ENCODE results near the gene ZBTB21. TPM values are rescaled to one million over a fixed set of nuclear protein-coding genes. Genes with fewer than 3 reads are reported as not detected.

Gene ZBTB21
- polyA plus RNA-seq, 3 donors: 4.7 to 7.2 (median 6.3) TPM

DNA sequence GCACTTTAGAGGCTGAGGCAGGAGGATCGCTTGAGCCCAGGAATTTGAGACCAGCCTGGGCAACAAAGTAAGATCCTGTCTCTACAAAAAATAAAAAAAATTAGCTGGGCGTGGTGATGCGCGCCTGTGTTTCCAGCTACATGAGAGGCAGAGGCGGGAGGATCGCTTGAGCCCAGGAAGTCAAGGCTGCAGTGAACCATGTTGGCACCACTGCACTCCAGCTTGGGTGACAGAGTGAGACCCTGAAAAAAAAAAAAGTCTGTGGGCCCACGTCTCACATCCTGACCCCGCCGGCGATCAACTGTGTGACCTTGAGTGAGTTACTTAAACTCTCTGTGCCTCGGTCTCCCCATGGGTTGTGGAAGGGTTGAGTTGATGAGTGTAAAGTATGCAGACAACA lies 12.7 kb upstream of the ZBTB21 start:
- H3K4me1 Mint-ChIP-seq: peaks cover 2% of the 10 kb centered on the region
- H3K9me3 ChIP-seq (replicated peaks in 1 of 2; ENCODE audit: control insufficient read depth in 1 of 2, insufficient read depth in 1 of 2, low read length in 2 of 2): no peaks in the 10 kb centered on the region
- no peaks in the 10 kb centered on the region for H3K79me2 ChIP-seq (ENCODE audit: insufficient read depth, low read length)
- no peak overlapping the region for H3K4me3 ChIP-seq (replicated peaks in 1 of 3; ENCODE audit: low read depth in 2 of 3, low read length in 3 of 3)
- no peak overlapping the region for H3K27ac Mint-ChIP-seq
- TF ChIP-seq, protein P1, sequence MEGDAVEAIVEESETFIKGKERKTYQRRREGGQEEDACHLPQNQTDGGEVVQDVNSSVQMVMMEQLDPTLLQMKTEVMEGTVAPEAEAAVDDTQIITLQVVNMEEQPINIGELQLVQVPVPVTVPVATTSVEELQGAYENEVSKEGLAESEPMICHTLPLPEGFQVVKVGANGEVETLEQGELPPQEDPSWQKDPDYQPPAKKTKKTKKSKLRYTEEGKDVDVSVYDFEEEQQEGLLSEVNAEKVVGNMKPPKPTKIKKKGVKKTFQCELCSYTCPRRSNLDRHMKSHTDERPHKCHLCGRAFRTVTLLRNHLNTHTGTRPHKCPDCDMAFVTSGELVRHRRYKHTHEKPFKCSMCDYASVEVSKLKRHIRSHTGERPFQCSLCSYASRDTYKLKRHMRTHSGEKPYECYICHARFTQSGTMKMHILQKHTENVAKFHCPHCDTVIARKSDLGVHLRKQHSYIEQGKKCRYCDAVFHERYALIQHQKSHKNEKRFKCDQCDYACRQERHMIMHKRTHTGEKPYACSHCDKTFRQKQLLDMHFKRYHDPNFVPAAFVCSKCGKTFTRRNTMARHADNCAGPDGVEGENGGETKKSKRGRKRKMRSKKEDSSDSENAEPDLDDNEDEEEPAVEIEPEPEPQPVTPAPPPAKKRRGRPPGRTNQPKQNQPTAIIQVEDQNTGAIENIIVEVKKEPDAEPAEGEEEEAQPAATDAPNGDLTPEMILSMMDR (IDR thresholded peaks at IDR 0.05): no peak
- H3K9me3 Mint-ChIP-seq: peaks cover 0 to 2% (median 0%) of the 10 kb centered on the region in 7 donors
- H3K4me1 ChIP-seq (ENCODE audit: control insufficient read depth in 1 of 2, insufficient read depth in 2 of 2, low read length in 2 of 2): no peaks in the 10 kb centered on the region
- no peaks in the 10 kb centered on the region for H3K27me3 ChIP-seq (ENCODE audit: control insufficient read depth in 2 of 2, insufficient read depth in 2 of 2, low read length in 2 of 2)
- H3K4me2 ChIP-seq (replicated peaks; ENCODE audit: extremely low read depth, low read length, poor library complexity, severe bottlenecking): no peak overlapping the region
- no peaks in the 10 kb centered on the region for H3K36me3 ChIP-seq (replicated peaks in 1 of 2; ENCODE audit: control insufficient read depth in 1 of 2, insufficient read depth in 2 of 2, low read length in 2 of 2)
- peaks cover 3 to 5% (median 4%) of the 10 kb centered on the region in 3 donors for H3K27me3 Mint-ChIP-seq (ENCODE audit: low read depth in 3 of 3)
- H2AFZ ChIP-seq (ENCODE audit: insufficient read depth, low read depth, low read length, poor library complexity, severe bottlenecking): no peak overlapping the region
- H3K27ac ChIP-seq (ENCODE audit: low read depth in 1 of 2, low read length in 2 of 2): no peak overlapping the region
- H3K9ac ChIP-seq (ENCODE audit: insufficient read depth, low read length, poor library complexity, severe bottlenecking): no peak overlapping the region
- H3K4me3 Mint-ChIP-seq: no peak overlapping the region
- H3K36me3 Mint-ChIP-seq: no peaks in the 10 kb centered on the region
- WGBS (ENCODE audit: insufficient coverage): 99% methylated on average over 10 of the region's 11 CpGs
- H4K20me1 ChIP-seq (ENCODE audit: insufficient read depth, low read length): no peaks in the 10 kb centered on the region
- DNase-seq: no peak
- intact Hi-C loops (cut with micrococcal nuclease): no loop called here

DNA sequence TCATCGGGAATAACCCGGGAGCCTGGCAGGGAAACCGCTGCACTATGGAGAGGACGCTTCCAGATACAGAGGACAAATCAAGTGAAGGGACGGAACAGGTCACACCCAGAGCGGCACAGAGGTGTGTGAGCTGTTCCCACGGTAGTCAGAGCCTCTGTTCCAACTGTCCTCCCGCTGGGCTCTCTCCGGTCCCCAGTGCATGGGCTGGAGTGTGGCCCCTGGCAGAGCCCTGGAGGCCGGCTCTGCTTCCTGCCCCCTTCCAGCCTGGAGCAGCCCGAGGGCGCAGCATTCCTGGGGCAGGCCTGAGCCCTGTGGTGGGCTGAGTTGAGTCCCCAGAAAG lies 11.9 kb upstream of the ZBTB21 start:
- DNase-seq: no peak
- TF ChIP-seq, protein P1 (IDR thresholded peaks at IDR 0.05): no peak
- no peaks in the 10 kb centered on the region for H3K9me3 ChIP-seq (replicated peaks in 1 of 2; ENCODE audit: control insufficient read depth in 1 of 2, insufficient read depth in 1 of 2, low read length in 2 of 2)
- H4K20me1 ChIP-seq (ENCODE audit: insufficient read depth, low read length): no peaks in the 10 kb centered on the region
- WGBS (ENCODE audit: insufficient coverage): 99% methylated on average over 12 of the region's 12 CpGs
- H2AFZ ChIP-seq (ENCODE audit: insufficient read depth, low read depth, low read length, poor library complexity, severe bottlenecking): no peak overlapping the region
- no peaks in the 10 kb centered on the region for H3K36me3 ChIP-seq (replicated peaks in 1 of 2; ENCODE audit: control insufficient read depth in 1 of 2, insufficient read depth in 2 of 2, low read length in 2 of 2)
- H3K27me3 ChIP-seq (ENCODE audit: control insufficient read depth in 2 of 2, insufficient read depth in 2 of 2, low read length in 2 of 2): no peaks in the 10 kb centered on the region
- H3K4me3 ChIP-seq (replicated peaks in 1 of 3; ENCODE audit: low read depth in 2 of 3, low read length in 3 of 3): no peak overlapping the region
- no peaks in the 10 kb centered on the region for H3K4me1 Mint-ChIP-seq
- H3K27me3 Mint-ChIP-seq (ENCODE audit: low read depth in 3 of 3): peaks cover 0 to 5% (median 4%) of the 10 kb centered on the region in 3 donors
- no peak overlapping the region for H3K27ac Mint-ChIP-seq
- no peak overlapping the region for H3K4me2 ChIP-seq (replicated peaks; ENCODE audit: extremely low read depth, low read length, poor library complexity, severe bottlenecking)
- intact Hi-C loops (cut with micrococcal nuclease): no loop called here
- no peaks in the 10 kb centered on the region for H3K79me2 ChIP-seq (ENCODE audit: insufficient read depth, low read length)
- H3K36me3 Mint-ChIP-seq: no peaks in the 10 kb centered on the region
- no peaks in the 10 kb centered on the region for H3K9me3 Mint-ChIP-seq
- H3K4me3 Mint-ChIP-seq: no peak overlapping the region
- no peak overlapping the region for H3K9ac ChIP-seq (ENCODE audit: insufficient read depth, low read length, poor library complexity, severe bottlenecking)
- no peaks in the 10 kb centered on the region for H3K4me1 ChIP-seq (ENCODE audit: control insufficient read depth in 1 of 2, insufficient read depth in 2 of 2, low read length in 2 of 2)
- H3K27ac ChIP-seq (ENCODE audit: low read depth in 1 of 2, low read length in 2 of 2): no peak overlapping the region

Measured in CD14-positive monocyte (primary cell).